ENCODE data around the gene IGF1R.

The IGF1R gene

DNA sequence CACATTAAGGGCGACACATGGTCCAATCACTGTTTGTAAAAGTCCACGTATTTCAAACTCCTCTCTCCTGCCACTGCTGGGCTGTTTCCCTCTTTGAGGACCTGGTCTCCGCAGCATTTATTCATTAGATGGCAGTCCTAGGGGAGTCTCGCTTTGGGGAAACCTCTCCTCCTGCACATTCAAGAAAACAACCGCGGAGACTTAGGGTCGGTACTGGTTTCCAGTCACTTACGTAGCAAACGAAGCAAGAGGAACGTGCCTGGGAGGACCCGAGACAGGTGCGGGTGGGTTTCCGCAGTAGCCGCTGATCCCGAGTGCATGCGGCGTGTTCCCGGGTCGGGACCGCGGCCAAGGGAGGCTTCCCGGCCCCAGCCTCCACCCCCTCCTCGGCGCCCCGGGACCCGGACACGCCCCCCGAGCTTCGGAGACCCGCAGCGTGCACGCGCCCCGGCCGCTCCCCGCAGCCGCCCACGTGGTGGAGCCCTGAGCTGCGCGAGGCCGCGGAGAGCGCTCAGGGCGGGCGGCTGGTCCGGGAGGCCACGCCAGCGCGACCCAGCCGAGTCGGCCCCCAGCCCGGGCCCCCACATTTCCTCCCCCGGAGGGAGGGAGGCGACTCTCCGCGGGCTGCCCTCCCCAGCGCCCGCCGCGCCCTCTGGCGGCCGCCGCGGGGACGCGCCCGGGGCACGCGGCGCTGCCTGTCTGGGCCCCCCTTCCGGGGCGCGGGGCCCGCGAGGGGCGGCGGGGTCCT is 1.1 kb upstream of the IGF1R start:
- H3K4me3 ChIP-seq (replicated peaks in 1 of 2; ENCODE audit: low read depth in 2 of 2, low read length in 2 of 2): peak overlapping the region; percentile 71 to 80
- TF ChIP-seq, protein P1, sequence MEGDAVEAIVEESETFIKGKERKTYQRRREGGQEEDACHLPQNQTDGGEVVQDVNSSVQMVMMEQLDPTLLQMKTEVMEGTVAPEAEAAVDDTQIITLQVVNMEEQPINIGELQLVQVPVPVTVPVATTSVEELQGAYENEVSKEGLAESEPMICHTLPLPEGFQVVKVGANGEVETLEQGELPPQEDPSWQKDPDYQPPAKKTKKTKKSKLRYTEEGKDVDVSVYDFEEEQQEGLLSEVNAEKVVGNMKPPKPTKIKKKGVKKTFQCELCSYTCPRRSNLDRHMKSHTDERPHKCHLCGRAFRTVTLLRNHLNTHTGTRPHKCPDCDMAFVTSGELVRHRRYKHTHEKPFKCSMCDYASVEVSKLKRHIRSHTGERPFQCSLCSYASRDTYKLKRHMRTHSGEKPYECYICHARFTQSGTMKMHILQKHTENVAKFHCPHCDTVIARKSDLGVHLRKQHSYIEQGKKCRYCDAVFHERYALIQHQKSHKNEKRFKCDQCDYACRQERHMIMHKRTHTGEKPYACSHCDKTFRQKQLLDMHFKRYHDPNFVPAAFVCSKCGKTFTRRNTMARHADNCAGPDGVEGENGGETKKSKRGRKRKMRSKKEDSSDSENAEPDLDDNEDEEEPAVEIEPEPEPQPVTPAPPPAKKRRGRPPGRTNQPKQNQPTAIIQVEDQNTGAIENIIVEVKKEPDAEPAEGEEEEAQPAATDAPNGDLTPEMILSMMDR (IDR thresholded peaks at IDR 0.05; ENCODE audit: low read depth, low read length): peak; percentile 3
- peak; percentile 47 to 63 for DNase-seq (ENCODE audit: low read depth in 2 of 2)

DNA sequence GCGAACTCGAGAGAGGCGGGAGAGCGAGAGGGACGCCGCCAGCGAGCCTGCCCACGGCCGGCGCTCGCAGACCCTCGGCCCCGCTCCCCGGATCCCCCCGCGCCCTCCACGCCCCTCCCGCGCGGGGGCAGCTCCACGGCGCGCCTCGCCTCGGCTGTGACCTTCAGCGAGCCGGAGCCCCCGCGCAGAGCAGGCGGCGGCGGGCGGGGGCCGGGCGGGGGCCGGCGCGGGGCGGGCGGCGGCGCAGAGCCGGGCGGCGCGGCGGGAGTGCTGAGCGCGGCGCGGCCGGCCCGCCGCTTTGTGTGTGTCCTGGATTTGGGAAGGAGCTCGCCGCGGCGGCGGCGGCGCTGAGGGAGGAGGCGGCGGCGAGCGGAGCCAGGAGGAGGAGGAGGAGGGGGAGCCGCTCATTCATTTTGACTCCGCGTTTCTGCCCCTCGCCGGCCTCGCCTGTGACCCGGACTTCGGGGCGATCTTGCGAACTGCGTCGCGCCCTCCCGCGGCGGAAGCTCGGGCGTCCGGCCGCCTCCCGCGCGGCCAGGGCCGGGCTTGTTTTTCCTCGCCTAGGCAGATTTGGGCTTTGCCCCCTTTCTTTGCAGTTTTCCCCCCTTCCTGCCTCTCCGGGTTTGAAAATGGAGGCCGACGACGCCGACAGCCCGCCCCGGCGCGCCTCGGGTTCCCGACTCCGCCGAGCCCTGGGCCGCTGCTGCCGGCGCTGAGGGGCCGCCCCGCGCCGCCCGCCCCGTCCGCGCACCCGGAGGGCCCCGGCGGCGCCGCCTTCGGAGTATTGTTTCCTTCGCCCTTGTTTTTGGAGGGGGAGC is 524 bp downstream of the IGF1R start:
- peak; percentile 56 to 68 for DNase-seq (ENCODE audit: low read depth in 2 of 2)
- TF ChIP-seq, protein P1 (IDR thresholded peaks at IDR 0.05; ENCODE audit: low read depth, low read length): no peak

DNA sequence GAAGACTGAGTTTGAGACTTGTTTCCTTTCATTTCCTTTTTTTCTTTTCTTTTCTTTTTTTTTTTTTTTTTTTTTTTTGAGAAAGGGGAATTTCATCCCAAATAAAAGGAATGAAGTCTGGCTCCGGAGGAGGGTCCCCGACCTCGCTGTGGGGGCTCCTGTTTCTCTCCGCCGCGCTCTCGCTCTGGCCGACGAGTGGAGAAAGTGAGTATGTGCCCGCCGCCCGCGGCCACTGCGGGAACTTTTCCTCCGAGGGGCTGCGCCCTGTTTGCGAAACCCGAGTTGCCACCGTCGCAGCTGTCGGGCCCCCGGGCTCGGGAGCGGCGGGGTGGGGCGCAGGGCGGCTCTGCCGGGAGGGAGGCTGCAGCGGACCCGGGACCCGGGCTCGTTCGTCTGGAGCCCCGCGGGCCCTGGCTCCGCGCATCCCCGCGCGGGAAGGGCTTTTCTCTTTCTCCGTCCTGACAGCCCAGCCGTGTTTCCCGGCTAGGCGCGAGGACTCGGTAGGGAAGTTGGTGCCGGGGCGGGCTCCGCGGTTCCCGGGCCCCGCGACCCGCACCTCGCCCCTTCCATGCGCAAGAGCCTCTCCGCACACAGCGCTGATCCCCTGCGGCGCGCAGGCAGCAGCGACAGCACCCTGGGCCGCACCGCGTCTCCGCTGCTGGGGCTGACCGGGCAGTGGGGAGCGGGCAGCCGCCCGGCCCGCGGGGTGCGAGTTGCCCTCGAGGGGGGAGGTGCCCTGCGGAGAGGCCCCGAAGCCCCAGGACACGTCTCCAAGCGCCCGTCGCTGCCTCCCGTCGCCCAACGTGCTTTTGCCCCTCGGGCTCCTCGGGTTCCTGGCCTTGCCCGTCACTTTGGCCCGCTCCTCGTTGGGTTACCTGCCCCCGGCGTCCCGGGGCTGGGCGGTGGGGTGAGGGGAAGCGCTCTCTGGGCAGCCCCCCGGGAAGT is 1.4 kb downstream of the IGF1R start:
- TF ChIP-seq, protein P1 (IDR thresholded peaks at IDR 0.05; ENCODE audit: low read depth, low read length): peak; percentile 25
- peak; percentile 29 to 38 for DNase-seq (ENCODE audit: low read depth in 2 of 2)
- H3K4me3 ChIP-seq (replicated peaks in 1 of 2; ENCODE audit: low read depth in 2 of 2, low read length in 2 of 2): peak overlapping the region; percentile 81 to 90

More for the DNA sequence above, 524 bp downstream of the IGF1R start:
- peak overlapping the region; percentile 81 to 90 for H3K4me3 ChIP-seq (replicated peaks in 1 of 2; ENCODE audit: low read depth in 2 of 2, low read length in 2 of 2)

DNA sequence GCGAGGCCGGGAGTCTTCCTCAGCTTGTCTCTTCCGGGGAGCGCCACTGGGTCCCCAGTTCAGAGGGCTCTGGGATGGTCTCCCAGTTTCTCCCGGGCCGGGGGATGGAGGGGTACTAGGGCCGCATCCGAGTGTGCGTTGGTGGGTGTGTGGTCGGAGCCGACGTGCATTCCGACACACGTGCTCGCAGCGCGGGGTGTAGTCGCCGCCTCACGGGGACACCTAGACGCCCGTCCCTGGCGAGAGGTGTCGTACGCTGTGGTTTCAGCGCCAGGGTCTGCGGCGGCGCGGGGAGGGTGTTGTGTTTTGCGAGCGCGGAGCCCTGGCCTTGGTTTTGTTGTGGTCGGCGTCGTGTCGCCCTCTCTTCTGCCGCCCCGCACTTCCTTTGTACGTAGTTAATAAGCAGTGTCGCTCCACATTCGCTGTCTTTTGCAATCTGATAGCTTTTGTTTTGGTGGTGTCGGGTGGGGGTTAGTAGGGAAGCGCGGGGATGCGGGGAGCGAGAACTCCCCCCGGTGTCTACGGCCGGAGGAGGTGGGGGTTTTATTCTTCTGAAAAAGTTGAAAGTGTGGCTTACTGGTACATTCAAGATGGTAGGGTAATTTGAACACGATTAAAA is 2.2 kb downstream of the IGF1R start:
- peak overlapping the region; percentile 81 to 90 for H3K4me3 ChIP-seq (replicated peaks in 1 of 2; ENCODE audit: low read depth in 2 of 2, low read length in 2 of 2)
- TF ChIP-seq, protein P1 (IDR thresholded peaks at IDR 0.05; ENCODE audit: low read depth, low read length): no peak
- peak; percentile 35 to 38 for DNase-seq (ENCODE audit: low read depth in 2 of 2)

DNA sequence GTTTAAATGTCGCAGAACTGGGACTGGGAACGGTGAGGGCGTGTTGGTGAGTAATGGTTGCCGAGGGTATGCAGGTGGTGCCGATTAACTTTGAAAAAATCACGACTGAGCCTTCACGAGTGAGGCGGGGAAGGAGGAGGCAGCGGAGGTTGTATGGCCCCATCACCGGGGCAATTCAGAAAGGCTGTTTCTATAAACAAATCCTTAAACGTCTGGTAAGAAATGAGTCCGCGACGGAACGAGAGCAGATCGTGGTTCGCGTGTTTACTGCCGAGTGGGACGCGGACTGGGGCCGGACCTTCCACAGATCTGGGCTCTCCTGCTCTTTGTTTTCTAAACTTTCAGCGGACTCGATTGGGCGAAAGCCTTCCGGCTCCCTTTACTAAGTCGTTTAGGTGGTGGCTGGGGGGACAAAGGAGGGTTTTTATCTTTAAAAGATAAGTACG is 2.7 kb downstream of the IGF1R start:
- TF ChIP-seq, protein P1 (IDR thresholded peaks at IDR 0.05; ENCODE audit: low read depth, low read length): no peak
- H3K4me3 ChIP-seq (replicated peaks in 1 of 2; ENCODE audit: low read depth in 2 of 2, low read length in 2 of 2): peak overlapping the region; percentile 81 to 90
- peak; percentile 40 to 43 for DNase-seq (ENCODE audit: low read depth in 2 of 2)
